HG03139 (cell line): Measurements from ENCODE around the gene FHOD3.
"Not testable (repeated sequence)": the region's sequence is repeated elsewhere in the genome, so short reads cannot be mapped to it uniquely, and the experiment has no call there.

Experiments used
- ATAC-seq: cut with Tn5 transposase; IDR thresholded peaks from one replicate; pipeline ENCODE4 v1.9.1; 2021; ENCODE audit not compliant: unreplicated experiment

Gene FHOD3

GRCh38 chr18:36762965-36763364, 465.5 kb downstream of the FHOD3 start:
- not testable (repeated sequence) for ATAC-seq

DNA sequence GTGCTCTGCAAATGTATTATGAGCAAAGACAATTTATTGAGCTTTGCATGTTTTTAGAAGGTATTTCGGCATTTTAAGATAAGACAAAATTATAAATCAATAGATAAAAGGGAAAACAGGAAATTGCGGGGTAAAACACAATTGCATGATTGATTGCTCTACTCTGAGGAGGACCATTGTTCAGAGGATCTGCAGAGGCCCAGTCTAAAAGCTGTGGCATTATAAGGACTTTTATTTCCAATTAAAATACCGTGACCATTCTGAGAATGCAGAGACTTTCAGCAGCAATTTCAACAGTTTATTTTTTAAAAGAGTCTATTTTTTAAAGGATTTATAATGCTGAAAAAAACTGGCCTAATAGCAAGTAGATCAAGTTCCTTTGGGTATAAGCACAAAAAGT, 469.3 kb downstream of the FHOD3 start:
- no peak for ATAC-seq

DNA sequence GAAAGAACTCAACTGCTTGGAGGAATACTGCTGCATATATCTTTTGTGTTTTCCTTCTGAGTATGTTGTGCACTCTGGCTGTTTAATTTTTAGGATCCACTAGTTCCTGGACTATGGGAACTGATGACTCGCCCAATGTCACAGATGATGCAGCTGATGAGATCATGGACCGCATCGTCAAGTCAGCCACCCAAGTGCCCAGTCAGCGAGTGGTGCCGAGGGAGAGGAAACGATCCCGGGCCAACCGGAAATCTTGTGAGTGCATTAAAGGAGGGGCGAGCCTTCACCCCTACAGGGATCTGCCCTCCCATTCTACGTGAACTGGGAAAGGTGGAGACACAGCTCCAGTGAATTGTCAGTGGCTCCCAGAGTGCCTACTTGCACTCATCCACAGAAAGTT, 471.7 kb downstream of the FHOD3 start:
- ATAC-seq: no peak

GRCh38 chr18:36769611-36770314, 472.2 kb downstream of the FHOD3 start:
- ATAC-seq: no peak

- ATAC-seq: no peak
Observed at GRCh38 chr18:36770315-36770946, 472.9 kb downstream of the FHOD3 start.

GRCh38 chr18:36771245-36771644, 473.7 kb downstream of the FHOD3 start:
- no peak for ATAC-seq

- no peak for ATAC-seq
Observed at GRCh38 chr18:36772241-36772723, 474.8 kb downstream of the FHOD3 start.

DNA sequence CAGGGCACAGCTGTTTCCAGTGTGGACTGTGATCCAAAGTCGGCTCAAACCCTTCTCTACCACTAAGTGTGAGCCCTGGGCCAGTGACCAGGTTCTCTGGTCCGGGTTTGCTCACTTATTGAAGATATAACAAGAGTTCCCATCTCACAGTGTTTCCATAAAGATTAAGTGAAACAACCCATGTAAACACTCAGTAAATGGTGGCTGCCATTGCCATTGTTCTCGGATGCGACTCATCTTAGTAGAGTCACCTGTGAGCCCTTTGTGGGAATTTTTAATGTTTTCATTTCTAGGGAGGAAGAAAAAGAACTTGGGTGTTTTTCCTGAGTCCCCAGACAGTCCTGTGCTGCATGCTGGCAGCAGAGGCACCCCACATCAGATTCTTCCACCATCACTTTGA, 477.9 kb downstream of the FHOD3 start:
- ATAC-seq: no peak

DNA sequence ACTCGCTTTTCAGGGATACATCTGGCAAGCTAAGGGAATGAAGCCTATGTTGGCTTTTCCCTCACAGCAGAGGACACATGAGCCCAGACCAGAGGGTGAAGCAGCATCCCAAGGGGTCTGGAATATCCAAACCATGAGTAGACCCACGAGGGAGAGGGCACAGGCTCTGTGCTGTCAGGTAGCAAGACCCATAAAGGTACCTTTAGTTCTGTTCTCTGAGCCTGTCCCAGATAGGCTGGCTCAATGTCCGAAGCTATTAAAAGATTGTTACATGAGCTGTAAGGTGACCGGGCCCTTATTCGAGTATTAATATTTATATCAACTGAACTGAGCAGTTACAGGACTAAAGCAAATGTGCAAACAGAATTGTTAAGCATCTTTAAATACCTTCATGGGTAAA, 479.1 kb downstream of the FHOD3 start:
- no peak for ATAC-seq

- ATAC-seq: no peak
Observed at GRCh38 chr18:36777566-36777965, 480.1 kb downstream of the FHOD3 start.

DNA sequence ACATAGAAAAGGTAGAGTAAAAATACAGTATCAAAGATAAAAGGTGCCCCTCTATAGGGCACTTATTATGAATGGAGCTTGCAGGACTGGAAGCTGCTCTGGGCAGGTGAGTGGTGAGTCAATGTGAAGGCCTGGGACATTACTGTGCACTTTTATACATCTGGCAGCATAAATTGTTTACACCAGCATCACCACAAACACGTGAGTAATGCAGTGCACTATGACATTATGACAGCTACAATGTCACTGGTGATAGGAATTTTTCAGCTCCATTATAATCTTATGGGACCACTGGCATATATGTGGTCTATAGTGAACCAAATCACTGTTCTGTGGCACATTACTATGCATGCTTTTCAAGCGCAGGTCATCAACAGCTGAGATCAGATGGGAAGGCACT, 483.2 kb downstream of the FHOD3 start:
- ATAC-seq: no peak

DNA sequence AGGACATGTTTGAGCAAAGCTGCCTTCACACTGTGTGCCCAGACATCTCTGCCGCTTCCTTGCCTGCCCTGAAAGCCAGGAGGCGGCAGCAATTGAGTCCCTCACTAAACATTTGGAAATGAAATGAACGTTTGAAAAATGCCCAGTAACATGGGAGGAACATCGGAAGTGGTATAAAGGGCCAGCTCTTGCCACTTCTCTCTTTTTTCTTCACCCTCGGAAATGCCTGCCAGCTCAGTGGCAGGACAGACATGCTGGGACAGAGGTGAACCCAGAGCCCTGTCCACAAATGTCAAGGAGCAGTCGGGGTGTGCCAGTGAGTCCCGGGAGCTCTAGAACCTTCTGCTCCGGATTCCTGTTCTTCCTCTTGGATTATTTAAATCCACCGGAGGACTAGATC, 485.2 kb downstream of the FHOD3 start:
- ATAC-seq: no peak

DNA sequence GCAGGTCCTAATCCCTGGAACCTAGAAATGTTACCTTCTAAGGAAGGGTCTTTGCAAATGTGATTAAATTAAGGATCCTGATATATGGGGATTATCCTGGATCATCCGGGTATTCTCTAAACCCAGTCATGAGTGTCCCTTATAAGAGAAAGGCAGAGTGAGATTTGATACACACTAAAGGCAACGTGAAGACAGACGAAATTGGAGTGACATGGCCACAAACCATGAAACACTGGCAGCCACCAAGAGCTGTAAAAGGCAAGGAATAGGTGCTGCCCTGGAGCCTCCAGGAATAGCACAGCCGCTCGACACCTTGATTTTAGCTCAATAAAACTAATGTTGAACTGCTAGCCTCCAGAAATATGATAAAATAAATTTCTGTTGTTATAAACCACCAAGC, 486.3 kb downstream of the FHOD3 start:
- ATAC-seq: no peak

- no peak for ATAC-seq
Observed at GRCh38 chr18:36786686-36787085, 489.2 kb downstream of the FHOD3 start.

DNA sequence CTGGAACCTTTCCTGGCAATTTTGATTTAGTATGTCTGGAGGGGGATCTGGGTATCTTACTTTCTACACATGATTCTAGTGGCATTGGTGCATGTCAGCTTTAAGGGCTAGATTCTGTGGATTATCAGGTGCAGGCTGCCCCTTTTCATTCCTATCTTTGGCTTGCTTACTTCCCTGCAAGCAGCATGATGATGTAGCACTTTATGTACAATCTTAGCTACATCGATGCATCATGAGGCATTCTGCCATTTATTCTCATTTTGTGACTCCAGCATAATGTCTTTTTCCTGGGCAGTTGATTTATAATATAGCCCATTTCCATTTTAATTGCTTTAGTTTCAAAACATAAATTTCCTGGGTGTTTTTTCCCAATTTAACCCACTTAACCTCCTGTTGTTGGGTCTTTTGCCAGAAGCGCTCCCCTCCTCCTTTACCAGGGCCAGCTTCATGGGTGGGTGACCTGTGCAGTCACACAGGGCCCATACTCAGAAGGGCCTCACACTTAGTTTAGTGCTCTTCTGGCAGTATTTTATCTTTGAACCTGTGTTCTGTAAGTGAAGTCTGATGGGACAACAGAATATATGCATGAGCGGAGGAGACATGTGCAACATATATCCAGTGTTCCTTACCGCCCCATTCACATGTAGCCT, 495.2 kb downstream of the FHOD3 start:
- no peak for ATAC-seq

GRCh38 chr18:36798738-36799473, 501.4 kb downstream of the FHOD3 start:
- ATAC-seq: no peak

GRCh38 chr18:36805105-36805504, 507.6 kb downstream of the FHOD3 start:
- ATAC-seq: no peak

DNA sequence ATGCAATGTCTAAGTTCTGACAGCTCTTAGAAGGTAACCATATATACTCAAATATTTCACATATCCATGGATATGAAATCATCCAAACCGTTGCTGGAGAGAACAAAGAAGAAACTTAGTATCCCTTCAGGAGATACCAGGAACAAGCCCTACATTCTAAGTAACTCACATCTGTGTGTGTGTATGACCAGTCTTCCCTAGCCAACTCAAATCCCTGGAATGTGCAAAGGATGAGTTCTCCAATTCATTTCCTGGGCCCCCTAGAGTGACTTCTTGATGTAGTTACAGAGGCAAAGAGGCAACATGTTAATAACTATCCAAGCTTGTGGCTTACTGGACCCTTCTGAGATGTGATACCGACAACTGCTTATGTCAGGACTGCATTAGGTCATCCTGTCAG, 511.2 kb downstream of the FHOD3 start:
- no peak for ATAC-seq

GRCh38 chr18:36809590-36810381, 512.3 kb downstream of the FHOD3 start:
- peak; percentile 91 for ATAC-seq

- no peak for ATAC-seq
Observed at GRCh38 chr18:36811430-36811829, 513.9 kb downstream of the FHOD3 start.

GRCh38 chr18:36811955-36812354, 514.4 kb downstream of the FHOD3 start:
- ATAC-seq: no peak
